GM12872 (cell line): ENCODE measurements around the gene NOTO.

Experiments
- CTCF ChIP-seq: IDR thresholded peaks from 3 replicates; pipeline ENCODE4 v1.5.1; 2011; ENCODE audit warnings: low read depth, mild to moderate bottlenecking, low read length, moderate library complexity; ENCODE audit not compliant: insufficient read depth

The NOTO gene

GRCh38 chr2:73187549-73187948, 14.8 kb upstream of the NOTO start:
- TF ChIP-seq CTCF = no peak

GRCh38 chr2:73197579-73197978, 4.8 kb upstream of the NOTO start:
- TF ChIP-seq CTCF = no peak

- TF ChIP-seq CTCF = no peak
Observed at GRCh38 chr2:73203055-73203681, 794 bp downstream of the NOTO start.

GRCh38 chr2:73205611-73206010, 3.2 kb downstream of the NOTO start:
- TF ChIP-seq CTCF = no peak

- TF ChIP-seq CTCF = no peak
Observed at GRCh38 chr2:73208258-73208657, 5.9 kb downstream of the NOTO start.

GRCh38 chr2:73210019-73210418, 7.6 kb downstream of the NOTO start:
- no peak for TF ChIP-seq CTCF

- TF ChIP-seq CTCF = no peak
Observed at GRCh38 chr2:73210696-73211095, 8.3 kb downstream of the NOTO start.
